BJ (cell line): ENCODE measurements around the gene PGAP6. TPM values are rescaled to one million over a fixed set of nuclear protein-coding genes. Genes with fewer than 3 reads are reported as not detected.

Experiments used
- CTCF ChIA-PET: fragments of 350-600 bp; formaldehyde crosslinking; extraction: SDS; loops from one replicate; lab custom pipeline; 2021; ENCODE audit warnings: antibody characterized with exemption, inconsistent platforms; lab: Yijun Ruan, JAX
- POLR2A ChIA-PET: fragments of 300-600 bp; sonication (Branson Sonifier 250); formaldehyde crosslinking; extraction: SDS; loops from one replicate; lab custom pipeline; 2021; ENCODE audit warnings: antibody characterized with exemption; lab: Charles Lee
- DNase-seq: peaks from one replicate; pipeline ENCODE4 v3.0.0-alpha.2; 2011; ENCODE audit warnings: low read depth
- H3K27me3 ChIP-seq: 2 replicates; pipeline ENCODE4 v1.6.0; 2011; ENCODE audit warnings: low read length; ENCODE audit not compliant: control insufficient read depth, insufficient read depth
- H3K36me3 ChIP-seq: 2 replicates; pipeline ENCODE4 v1.5.1; 2011; ENCODE audit warnings: low read length; ENCODE audit not compliant: control insufficient read depth, insufficient read depth
- H3K4me3 ChIP-seq: 2 replicates; pipeline ENCODE4 v1.5.1; 2011; ENCODE audit warnings: low read depth, mild to moderate bottlenecking, control low read depth, low read length
- polyA plus RNA-seq: library from polyadenylated mRNA; depleted of rRNA; stranded (reverse); fragments of >200 nt; gene quantifications from 2 replicates; pipeline ENCODE4 v1.2.3, GENCODE V29; 2011
- TF ChIP-seq, protein P1 (sequence below): IDR thresholded peaks from 2 replicates; pipeline ENCODE4 v1.5.1; 2011; ENCODE audit warnings: low read depth, mild to moderate bottlenecking, control low read depth, inconsistent platforms, low read length, moderate library complexity; ENCODE audit not compliant: insufficient read depth

The PGAP6 gene
- polyA plus RNA-seq, 1 experiment, result 131 TPM

GRCh38 chr16:325375-326145 is 56.2 kb downstream of the PGAP6 start:
- no peak overlapping the region for H3K4me3 ChIP-seq
- no peaks in the 10 kb centered on the region for H3K27me3 ChIP-seq
- TF ChIP-seq, protein P1, sequence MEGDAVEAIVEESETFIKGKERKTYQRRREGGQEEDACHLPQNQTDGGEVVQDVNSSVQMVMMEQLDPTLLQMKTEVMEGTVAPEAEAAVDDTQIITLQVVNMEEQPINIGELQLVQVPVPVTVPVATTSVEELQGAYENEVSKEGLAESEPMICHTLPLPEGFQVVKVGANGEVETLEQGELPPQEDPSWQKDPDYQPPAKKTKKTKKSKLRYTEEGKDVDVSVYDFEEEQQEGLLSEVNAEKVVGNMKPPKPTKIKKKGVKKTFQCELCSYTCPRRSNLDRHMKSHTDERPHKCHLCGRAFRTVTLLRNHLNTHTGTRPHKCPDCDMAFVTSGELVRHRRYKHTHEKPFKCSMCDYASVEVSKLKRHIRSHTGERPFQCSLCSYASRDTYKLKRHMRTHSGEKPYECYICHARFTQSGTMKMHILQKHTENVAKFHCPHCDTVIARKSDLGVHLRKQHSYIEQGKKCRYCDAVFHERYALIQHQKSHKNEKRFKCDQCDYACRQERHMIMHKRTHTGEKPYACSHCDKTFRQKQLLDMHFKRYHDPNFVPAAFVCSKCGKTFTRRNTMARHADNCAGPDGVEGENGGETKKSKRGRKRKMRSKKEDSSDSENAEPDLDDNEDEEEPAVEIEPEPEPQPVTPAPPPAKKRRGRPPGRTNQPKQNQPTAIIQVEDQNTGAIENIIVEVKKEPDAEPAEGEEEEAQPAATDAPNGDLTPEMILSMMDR, result no peak
- POLR2A ChIA-PET, result no interaction called here
- H3K36me3 ChIP-seq, result peaks cover 1% of the 10 kb centered on the region; the same call in 1 of the 2 replicates
- no peak for DNase-seq
- CTCF ChIA-PET, result no interaction called here

DNA sequence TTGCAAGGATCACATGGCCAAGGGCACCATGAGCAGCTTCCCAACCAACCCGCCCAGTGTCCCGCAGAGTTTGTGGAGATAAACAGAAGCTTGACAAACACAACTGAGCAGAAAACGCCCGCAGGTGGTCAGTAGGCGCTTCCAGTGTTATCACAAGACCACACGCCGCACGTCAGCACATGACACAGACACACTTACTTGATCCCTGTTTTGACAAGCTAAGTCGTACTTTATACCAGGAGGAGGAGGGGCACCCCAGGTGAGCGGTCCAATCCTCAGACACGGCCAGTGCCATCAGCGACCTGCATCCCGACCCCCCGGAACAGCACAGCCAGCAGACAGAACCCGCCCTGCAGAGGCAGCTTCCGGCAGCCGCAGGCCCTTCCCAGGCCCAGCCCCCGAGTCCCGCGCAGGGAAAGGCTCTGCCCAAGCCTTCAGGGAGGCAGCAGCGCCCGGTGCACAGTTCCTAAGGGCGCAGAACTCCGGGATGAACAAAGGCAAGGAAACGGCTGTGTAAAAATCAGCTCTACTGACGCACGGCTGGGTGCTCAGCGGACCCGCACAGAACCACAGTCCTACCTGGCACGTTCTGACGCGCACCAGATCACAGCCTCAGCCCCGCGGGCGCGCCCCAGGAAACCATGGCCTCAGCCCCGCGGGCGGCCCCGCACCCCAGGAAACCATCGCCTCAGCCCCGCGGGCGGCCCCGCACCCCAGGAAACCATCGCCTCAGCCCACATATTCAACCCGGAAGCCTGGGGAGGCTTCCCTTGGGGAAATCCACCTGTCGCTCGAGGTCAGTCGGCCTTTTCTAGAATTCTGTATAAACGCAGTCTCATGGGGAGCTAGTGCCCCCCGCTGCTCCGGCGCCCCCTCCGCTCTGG is 57.1 kb downstream of the PGAP6 start:
- Histone ChIP-seq H3K4me3 (no peak overlapping the region), H3K27me3 (no peaks in the 10 kb centered on the region), H3K36me3 (peaks cover 1% of the 10 kb centered on the region; the same call in 1 of the 2 replicates)
- POLR2A ChIA-PET, result no interaction called here
- no peak for DNase-seq
- CTCF ChIA-PET, result interaction anchor here (0.5 kb wide), 1 partner anchor 25 kb away, joined by 3 read pairs; no protein-coding TSS in a partner anchor
- TF ChIP-seq, protein P1, result no peak

DNA sequence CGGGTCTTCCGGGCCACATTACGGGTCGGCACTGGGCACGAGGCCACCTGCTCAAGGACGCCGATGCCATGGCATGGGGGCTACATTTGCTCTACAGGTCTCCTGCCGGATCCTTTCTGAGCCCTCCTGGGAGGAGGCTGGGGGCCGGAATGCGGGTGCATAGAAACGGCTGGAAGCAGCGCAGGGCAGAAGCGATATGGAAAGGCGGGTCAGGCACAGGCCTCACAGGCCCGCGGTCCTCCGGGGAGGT is 57.7 kb downstream of the PGAP6 start:
- Histone ChIP-seq H3K36me3 (peaks cover 1% of the 10 kb centered on the region; the same call in 1 of the 2 replicates), H3K27me3 (no peaks in the 10 kb centered on the region), H3K4me3 (no peak overlapping the region)
- no peak for DNase-seq
- POLR2A ChIA-PET, result no interaction called here
- CTCF ChIA-PET, result no interaction called here
- TF ChIP-seq, protein P1, result no peak

DNA sequence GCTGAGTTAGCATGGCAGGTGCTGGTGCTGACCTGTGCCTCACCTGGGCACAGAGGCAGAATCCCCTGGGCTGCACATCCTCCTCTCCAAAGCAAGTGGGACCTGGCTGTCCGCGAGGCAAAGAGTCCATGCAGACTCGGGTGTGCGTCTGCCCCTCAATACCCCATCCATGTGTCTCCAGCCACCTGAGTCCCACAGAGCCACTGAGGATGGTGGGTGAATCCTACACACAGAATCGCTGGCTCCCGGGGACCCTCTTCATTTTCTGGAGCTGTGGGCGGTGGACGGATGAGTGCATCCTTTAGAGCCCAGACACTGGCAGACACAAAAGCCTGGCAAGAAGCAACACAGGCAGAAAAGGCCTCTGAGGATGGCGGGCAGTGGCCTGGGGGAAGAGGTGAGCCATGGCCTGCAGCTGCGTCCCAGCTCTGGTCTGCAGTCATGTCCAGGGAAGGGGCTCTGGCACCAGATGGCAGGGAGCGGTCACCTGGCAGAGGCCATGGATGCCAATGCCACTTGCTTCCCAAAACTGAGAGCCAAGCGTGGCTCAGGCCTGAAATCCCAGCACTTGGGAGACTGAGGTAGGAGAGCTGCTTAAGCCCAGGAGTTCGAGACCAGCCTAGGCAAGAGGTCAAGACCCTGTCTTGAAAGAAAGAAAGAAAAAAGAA is 59.2 kb downstream of the PGAP6 start:
- no peaks in the 10 kb centered on the region for H3K27me3 ChIP-seq
- ChIA-PET CTCF (no interaction called here), POLR2A (no interaction called here)
- DNase-seq, result no peak
- TF ChIP-seq, protein P1, result no peak
- no peak overlapping the region for H3K4me3 ChIP-seq
- peaks cover 8% of the 10 kb centered on the region for H3K36me3 ChIP-seq

DNA sequence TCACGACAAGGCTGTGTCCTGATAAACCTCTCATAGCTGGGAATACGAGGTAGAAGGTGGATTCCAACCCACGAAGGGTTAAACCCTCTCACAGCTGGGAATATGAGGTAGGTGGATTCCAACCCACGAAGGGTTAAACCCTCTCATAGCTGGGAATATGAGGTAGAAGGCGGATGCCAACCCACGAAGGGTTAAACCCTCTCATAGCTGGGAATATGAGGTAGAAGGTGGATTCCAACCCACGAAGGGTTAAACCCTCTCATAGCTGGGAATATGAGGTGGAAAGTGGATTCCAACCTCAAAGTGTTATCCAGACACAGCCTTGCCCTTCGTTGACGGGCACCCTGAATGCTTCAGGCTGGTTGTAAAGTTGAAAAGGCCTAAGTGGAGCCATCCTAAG is 60.2 kb downstream of the PGAP6 start:
- ChIA-PET CTCF (interaction anchor here (0.8 kb wide), 1 partner anchor 18 kb away, joined by 3 read pairs; no protein-coding TSS in a partner anchor), POLR2A (no interaction called here)

More for the DNA sequence above, 60.2 kb downstream of the PGAP6 start:
- no peaks in the 10 kb centered on the region for H3K27me3 ChIP-seq
- TF ChIP-seq, protein P1, result no peak
- no peak for DNase-seq
- no peak overlapping the region for H3K4me3 ChIP-seq
- peaks cover 11% of the 10 kb centered on the region for H3K36me3 ChIP-seq
